SU-DHL-6 (cell line): Measurements from ENCODE around the gene CDK18.

Experiments
- H2AFZ ChIP-seq: fragments of 200-600 bp; sonication (generic); 2 replicates; pipeline ENCODE4 v1.6.1; 2014; ENCODE audit warnings: low read depth, mild to moderate bottlenecking, moderate library complexity, mixed read lengths, antibody characterized with exemption, low read length; ENCODE audit not compliant: severe bottlenecking
- H3F3A ChIP-seq: fragments of 200-600 bp; shearing (Covaris generic); 2 replicates; pipeline ENCODE4 v1.6.0; 2016; ENCODE audit warnings: antibody characterized with exemption, mild to moderate bottlenecking; ENCODE audit not compliant: insufficient read depth
- H3K27ac ChIP-seq: fragments of 200-600 bp; sonication (generic); 2 replicates; pipeline ENCODE4 v1.5.1; 2016; ENCODE audit warnings: low read depth, mild to moderate bottlenecking, low read length, moderate library complexity, mixed read lengths
- H3K27me3 ChIP-seq: fragments of 200-600 bp; sonication (generic), shearing (Covaris generic); 2 replicates; pipeline ENCODE4 v1.6.0; 2014; ENCODE audit warnings: mild to moderate bottlenecking, low read length
- H3K36me3 ChIP-seq: fragments of 200-600 bp; sonication (generic); 2 replicates; pipeline ENCODE4 v1.6.1; 2014; ENCODE audit warnings: mild to moderate bottlenecking, low read length, mixed read lengths
- H3K4me2 ChIP-seq: fragments of 300-600, 200-600 bp; shearing (Covaris generic), sonication (generic); 2 replicates; pipeline ENCODE4 v1.6.0; 2014; ENCODE audit warnings: low read length, low read depth, mild to moderate bottlenecking; ENCODE audit not compliant: poor library complexity, severe bottlenecking
- H3K4me3 ChIP-seq: fragments of 200-600 bp; sonication (generic); 2 replicates; pipeline ENCODE4 v1.5.1; 2014; ENCODE audit warnings: antibody characterized with exemption, low read length, mild to moderate bottlenecking, mixed read lengths; ENCODE audit not compliant: insufficient read depth, poor library complexity, severe bottlenecking
- H3K79me2 ChIP-seq: fragments of 200-600 bp; sonication (generic); 2 replicates; pipeline ENCODE4 v1.6.1; 2014; ENCODE audit warnings: mild to moderate bottlenecking, low read length, moderate library complexity; ENCODE audit not compliant: insufficient read depth
- H3K9ac ChIP-seq: fragments of 200-600 bp; sonication (generic); 2 replicates; pipeline ENCODE4 v1.7.0; 2014; ENCODE audit warnings: mild to moderate bottlenecking, low read length
- H3K9me2 ChIP-seq: fragments of 200-600 bp; sonication (generic); replicated peaks from 2 replicates; pipeline ENCODE4 v1.6.1; 2014; ENCODE audit warnings: low read length; ENCODE audit not compliant: insufficient read depth
- H3K9me3 ChIP-seq: fragments of 200-600 bp; sonication (generic); 2 replicates; pipeline ENCODE4 v1.6.1; 2014; ENCODE audit warnings: low read length, mixed read lengths; ENCODE audit not compliant: insufficient read depth
- H4K20me1 ChIP-seq: fragments of 200-600 bp; sonication (generic); 2 replicates; pipeline ENCODE4 v1.6.1; 2014; ENCODE audit warnings: low read depth, mild to moderate bottlenecking, antibody characterized with exemption, low read length, moderate library complexity, mixed read lengths
- EZH2phosphoT487 ChIP-seq: fragments of 200-600 bp; sonication (generic), shearing (Covaris generic); conservative IDR thresholded peaks from 2 replicates; pipeline ENCODE4 v1.6.1; 2018; ENCODE audit warnings: mild to moderate bottlenecking, antibody characterized with exemption, low read length, moderate library complexity, mixed read lengths
- TF ChIP-seq, protein P1 (sequence below): fragments of 200-600 bp; sonication (generic); IDR thresholded peaks from one replicate; pipeline ENCODE4 v1.5.1; 2017; ENCODE audit warnings: antibody characterized with exemption, mild to moderate bottlenecking, low read length, moderate library complexity; ENCODE audit not compliant: insufficient read depth, poor library complexity, severe bottlenecking

Gene CDK18

DNA sequence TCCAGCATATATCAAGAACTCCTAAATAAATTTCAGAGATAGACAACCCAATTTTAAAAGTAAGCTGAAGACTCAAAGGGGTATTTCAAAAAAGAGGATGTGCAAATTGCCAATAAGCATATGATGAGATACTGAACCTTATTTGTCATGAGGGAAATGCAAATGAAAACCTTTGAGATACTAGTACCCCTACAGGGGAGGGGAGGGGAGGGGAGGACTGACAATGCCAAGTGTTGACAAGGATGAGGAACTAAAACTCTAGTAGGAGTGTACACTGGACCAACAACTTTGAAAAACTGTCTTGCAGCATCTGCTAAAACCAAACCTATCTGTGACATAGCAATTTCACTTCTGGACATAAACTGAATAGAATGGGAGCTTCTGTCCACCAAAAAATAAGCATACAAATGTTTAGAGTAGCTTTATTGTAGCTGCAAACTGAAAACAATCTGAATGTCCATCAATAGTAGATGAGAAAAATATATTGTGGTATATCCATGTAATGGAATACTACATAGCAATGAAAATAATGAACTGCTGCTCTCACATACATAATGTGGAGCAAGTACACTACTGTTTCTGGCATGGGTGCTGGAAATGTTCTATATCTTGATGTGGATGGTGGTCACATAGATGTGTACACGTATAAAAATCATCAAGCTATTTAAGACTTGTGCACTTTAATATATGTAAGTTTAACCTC, 57.2 kb downstream of the CDK18 start:
- Histone ChIP-seq H3K4me3 (no peak overlapping the region), H3K9me2 (no peaks in the 10 kb centered on the region), H2AFZ (no peak overlapping the region), H3K79me2 (no peaks in the 10 kb centered on the region), H3K36me3 (no peaks in the 10 kb centered on the region), H3K4me2 (no peak overlapping the region), H3K27me3 (peaks cover 3% of the 10 kb centered on the region; the same call in 1 of the 2 replicates), H3F3A (no peaks in the 10 kb centered on the region), H3K27ac (no peak overlapping the region), H4K20me1 (no peaks in the 10 kb centered on the region), H3K9me3 (peaks cover 8% of the 10 kb centered on the region; the same call in 1 of the 2 replicates), H3K9ac (no peak overlapping the region)
- TF ChIP-seq EZH2phosphoT487 = no peak
- TF ChIP-seq, protein P1, sequence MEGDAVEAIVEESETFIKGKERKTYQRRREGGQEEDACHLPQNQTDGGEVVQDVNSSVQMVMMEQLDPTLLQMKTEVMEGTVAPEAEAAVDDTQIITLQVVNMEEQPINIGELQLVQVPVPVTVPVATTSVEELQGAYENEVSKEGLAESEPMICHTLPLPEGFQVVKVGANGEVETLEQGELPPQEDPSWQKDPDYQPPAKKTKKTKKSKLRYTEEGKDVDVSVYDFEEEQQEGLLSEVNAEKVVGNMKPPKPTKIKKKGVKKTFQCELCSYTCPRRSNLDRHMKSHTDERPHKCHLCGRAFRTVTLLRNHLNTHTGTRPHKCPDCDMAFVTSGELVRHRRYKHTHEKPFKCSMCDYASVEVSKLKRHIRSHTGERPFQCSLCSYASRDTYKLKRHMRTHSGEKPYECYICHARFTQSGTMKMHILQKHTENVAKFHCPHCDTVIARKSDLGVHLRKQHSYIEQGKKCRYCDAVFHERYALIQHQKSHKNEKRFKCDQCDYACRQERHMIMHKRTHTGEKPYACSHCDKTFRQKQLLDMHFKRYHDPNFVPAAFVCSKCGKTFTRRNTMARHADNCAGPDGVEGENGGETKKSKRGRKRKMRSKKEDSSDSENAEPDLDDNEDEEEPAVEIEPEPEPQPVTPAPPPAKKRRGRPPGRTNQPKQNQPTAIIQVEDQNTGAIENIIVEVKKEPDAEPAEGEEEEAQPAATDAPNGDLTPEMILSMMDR = no peak

DNA sequence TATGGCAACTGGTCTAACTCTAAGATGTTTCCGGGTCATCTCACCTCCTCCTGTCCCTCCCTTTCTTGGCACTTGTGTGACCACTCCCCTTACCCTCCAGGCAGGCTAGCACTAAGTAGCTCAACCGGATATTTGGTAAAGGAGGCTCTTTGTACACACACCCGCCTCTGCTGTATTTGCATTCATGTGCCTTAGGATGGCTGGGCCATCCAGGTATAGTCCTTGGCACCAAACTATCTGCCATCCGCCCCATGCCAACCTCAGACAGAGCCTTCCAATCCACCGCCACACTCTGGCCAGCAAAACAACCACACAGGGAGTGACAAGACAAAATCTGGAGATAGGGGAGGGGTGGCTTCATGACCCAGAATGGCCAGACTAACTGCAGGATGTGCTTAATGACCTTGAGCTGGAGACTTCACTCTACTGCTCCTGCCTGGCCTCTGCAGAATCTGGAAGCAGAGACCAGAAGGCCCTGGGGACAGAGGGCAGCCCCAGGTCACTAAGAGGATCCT, 59.5 kb downstream of the CDK18 start:
- Histone ChIP-seq H3K36me3 (no peaks in the 10 kb centered on the region), H3K4me3 (no peak overlapping the region), H3K9ac (no peak overlapping the region), H3K27ac (no peak overlapping the region), H3K9me3 (peaks cover 8% of the 10 kb centered on the region; the same call in 1 of the 2 replicates), H3K27me3 (peaks cover 3% of the 10 kb centered on the region; the same call in 1 of the 2 replicates), H2AFZ (no peak overlapping the region), H3K9me2 (no peaks in the 10 kb centered on the region), H3K79me2 (no peaks in the 10 kb centered on the region), H3F3A (no peaks in the 10 kb centered on the region), H4K20me1 (no peaks in the 10 kb centered on the region), H3K4me2 (no peak overlapping the region)
- TF ChIP-seq, protein P1 = no peak
- TF ChIP-seq EZH2phosphoT487 = no peak

DNA sequence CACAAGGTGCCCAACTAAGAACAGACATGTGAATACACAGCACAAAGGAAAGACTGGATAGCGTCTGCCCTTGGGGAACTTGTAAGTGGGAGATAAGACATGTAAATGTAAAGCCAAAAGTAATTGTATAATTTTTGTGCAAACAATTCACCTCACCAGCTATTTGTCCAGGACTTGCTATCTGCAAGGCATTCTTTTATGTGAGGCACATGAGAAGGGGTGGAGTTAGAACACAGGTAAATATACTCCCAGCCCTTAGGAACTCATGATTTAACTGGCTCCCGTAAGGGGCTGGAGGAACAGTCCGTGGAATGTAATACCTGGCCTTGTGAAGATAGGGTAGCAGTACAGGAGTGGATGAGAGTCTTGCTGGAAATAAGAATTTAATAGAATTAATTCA, 61.3 kb downstream of the CDK18 start:
- H4K20me1 ChIP-seq = no peaks in the 10 kb centered on the region
- no peak overlapping the region for H3K4me3 ChIP-seq
- no peak overlapping the region for H3K27ac ChIP-seq
- peaks cover 8% of the 10 kb centered on the region; the same call in 1 of the 2 replicates for H3K9me3 ChIP-seq
- no peak for TF ChIP-seq EZH2phosphoT487
- TF ChIP-seq, protein P1 = no peak
- no peak overlapping the region for H2AFZ ChIP-seq
- no peak overlapping the region for H3K4me2 ChIP-seq
- H3K27me3 ChIP-seq = peaks cover 3% of the 10 kb centered on the region; the same call in 1 of the 2 replicates
- H3K9ac ChIP-seq = no peak overlapping the region
- H3K79me2 ChIP-seq = no peaks in the 10 kb centered on the region
- H3K36me3 ChIP-seq = no peaks in the 10 kb centered on the region
- no peaks in the 10 kb centered on the region for H3K9me2 ChIP-seq
- H3F3A ChIP-seq = no peaks in the 10 kb centered on the region
